Fibroblast of upper back skin (primary cell): ENCODE results near the gene CHRND.
"Not testable (repeated sequence)": the region's sequence is repeated elsewhere in the genome, so short reads cannot be mapped to it uniquely, and the experiment has no call there.

Experiments used
- DNase-seq: peaks from one replicate; pipeline ENCODE4 v3.0.0-alpha.2; 2013

Gene CHRND

GRCh38 chr2:232543928-232544631 is 18.1 kb downstream of the CHRND start:
- DNase-seq = no peak

DNA sequence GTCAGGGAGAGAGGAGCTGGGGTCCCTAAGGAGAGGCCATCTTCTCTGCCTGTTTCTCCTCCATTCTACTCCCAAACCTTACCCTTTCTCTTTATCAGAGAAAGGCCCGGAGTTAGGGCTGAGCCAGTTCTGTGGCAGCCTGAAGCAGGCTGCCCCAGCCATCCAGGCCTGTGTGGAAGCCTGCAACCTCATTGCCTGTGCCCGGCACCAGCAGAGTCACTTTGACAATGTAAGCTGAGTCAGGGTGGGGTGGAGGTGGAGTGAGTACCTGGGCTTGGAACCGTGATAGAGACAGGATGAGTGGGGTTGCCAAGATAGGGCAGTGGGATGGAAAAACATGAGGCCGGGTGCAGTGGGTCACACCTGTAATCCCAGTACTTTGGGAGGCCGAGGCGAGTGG is 18.7 kb downstream of the CHRND start:
- no peak for DNase-seq

GRCh38 chr2:232545511-232546375 is 19.8 kb downstream of the CHRND start:
- no peak for DNase-seq

- DNase-seq = no peak
Measured at GRCh38 chr2:232547991-232548390, 22.0 kb downstream of the CHRND start.

DNA sequence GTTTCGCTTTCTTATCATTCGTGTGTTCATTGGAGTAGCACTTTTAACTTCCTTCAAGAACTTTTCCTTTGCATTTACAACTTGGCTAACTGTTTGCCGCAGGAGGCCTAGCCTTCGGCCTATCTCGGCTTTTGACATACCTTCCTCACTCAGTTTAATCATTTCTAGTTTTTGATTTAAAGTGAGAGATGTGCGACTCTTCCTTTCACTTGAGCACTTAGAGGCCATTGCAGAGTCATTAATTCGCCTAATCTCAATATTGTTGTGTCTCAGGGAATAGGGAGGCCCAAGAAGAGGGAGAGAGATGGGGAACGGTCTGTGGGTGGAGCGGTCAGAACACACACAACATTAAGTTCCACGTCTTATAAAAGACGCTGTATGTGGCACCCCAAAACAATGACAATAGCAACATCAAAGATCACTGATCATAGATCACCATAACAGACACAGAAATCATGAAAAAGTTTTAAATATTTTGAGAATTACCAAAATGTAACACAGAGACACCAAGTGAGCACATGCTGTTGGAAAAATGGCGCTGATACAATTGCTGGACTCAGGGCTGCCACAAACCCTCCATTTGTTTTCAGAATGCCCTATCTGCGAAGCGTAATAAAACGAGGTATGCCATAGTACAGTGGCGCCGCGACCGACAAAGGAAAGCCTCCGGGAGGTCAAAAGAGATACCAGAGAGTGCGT is 23.8 kb downstream of the CHRND start:
- DNase-seq = no peak

DNA sequence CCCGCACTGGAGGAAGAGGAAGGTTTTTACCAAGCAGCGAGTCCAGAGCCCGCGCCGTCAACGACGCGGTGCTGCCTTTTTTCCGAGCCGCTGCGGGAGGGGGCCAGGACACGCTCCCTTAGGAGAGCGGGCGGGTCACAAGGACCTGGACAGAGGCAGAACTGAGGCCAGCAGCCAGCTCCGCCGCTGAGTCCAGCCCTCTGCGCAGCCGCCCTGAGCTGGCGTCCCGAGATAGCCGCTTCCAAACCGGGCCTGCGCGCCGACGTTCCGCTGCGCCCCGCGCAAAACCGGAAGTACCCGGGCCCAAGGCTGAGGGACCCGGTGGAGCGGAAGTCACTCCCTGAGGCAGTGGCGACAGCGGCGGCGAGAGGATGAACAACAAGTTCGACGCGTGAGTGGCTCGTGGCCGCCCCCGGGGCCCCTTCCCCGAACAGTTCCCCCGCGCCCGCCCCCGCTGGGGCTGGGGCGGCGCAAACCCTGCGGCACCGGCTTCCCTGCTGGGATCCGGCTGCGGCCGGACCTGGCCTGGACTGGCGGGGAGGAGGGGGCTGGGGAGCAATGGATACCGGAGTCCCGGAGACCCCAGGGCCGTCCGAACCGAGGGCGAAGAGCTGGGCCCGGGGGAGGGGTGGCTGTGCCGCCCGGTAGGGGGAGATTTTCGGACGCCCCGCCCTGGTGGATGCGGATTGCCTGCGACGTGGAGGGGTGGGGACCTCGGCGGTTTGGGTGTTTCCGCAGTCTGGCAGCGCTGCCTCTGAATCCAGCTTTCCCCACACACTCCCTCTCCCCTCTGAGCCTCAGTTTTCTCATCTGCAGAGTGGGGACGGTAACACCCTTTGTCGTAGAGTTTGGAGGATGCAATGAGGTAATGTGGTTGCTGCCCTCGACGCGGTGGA is 24.6 kb downstream of the CHRND start, which contains the start of the genes EIF4E2 and TIGD1:
Gene EIF4E2 (plus strand): TSS at position 336 of the 896 bp plus-strand sequence. CDS start 36 bp downstream, at position 372.
Gene TIGD1 (minus strand): TSS at position 204 of the 896 bp plus-strand sequence. CDS start 675 bp downstream, outside the sequence.
- peak; percentile 91 for DNase-seq

DNA sequence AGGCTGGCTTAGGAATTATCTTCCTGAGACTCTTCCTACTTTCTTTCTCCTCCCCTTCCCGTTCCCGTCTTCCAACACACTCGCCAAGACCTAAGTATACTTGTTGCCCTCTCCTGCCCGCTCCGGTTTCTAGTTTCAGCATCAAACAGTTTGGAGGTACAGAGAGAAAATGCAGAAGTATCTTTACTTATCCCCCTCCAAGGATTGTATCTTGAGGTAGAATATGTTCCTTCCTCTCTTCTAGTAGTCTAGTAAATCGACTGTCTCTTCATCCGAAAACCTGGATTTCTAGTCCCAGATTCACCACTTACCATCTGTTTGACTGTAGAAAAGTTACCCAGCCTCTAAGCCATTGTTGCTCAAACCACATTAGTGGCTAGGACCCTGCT is 25.3 kb downstream of the CHRND start:
- no peak for DNase-seq

DNA sequence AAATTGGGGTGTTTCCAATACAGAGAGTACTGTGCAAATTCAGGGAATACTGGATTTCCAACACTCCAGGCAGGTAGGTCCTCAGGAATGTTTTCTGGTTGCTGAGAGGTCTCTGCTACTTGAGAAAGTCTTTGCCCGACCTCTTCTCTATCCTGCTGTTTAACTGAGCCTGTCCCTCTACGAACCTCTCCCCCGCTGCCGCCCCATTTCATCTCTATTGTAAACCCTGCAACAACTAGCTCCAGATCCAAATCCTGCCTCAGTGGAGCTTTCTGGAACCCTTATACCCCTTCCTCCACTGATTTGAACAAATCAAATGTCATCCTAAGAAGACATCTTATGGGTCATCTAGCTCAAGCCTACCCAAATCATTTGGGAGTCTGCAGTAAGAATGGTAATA is 25.8 kb downstream of the CHRND start:
- DNase-seq = no peak

DNA sequence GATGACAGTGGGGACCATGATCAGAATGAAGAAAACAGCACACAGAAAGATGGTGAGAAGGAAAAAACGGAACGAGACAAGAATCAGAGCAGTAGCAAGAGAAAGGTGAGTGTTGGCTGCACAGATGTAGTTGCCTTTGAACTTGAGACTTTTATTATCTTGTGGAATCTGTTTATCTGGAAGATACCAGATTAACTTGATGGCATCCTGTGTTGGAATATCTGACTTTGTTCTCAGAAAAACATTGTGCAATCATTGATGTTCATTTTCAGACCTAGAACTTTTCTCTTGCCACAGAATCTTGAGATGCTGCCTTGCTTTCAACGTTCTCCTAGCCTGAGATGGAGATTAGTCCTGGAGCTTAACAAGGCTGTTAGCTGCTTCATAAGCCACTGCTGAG is 30.5 kb downstream of the CHRND start:
- DNase-seq = no peak

DNA sequence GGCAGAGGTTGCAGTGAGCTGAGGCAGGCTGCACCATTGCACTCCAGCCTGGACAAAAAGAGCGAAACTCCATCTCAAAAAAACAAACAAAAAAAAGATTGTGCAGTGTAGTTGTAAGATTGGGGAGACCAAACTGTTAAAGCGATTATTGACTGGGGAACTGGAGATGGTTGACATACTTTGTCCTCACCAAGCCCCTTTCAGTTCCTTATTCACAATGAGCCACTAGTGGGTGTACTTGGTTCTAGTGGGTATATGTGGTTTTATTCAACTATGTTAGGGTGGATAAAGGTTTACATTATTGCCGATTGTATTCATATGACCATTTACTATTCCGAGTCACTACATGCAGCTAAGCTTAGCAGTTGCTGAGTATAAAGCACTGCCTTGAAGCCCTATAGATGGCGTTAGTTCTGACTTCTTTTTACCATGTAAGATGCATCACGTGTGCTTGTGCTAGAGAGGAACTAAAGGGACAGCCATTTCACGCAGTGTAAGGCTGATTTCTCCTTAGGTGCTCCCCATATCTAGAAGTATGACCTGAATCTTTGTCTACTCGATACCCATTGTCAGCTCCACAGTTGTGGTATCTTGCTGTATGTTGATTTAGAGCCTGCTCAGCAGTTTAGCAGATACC is 36.7 kb downstream of the CHRND start:
- DNase-seq = no peak

DNA sequence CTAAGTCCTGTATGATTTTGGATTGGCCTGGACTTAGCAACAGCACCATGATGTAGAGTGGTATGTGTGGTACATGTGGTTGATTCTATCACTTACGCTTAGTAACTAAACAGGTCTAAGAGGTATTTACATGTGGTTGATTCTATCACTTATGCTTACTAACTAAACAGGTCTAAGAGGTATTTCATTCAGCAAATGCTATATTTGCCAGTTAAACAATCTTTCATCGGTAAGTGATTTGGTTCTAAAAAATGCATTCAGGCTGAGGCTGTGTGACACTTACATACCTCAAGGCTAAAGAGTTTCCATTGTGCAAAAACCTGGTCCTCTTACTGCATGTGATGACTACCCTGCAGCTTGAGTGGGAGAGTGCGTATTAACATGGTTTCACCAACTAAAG is 37.6 kb downstream of the CHRND start:
- DNase-seq = peak; percentile 26

DNA sequence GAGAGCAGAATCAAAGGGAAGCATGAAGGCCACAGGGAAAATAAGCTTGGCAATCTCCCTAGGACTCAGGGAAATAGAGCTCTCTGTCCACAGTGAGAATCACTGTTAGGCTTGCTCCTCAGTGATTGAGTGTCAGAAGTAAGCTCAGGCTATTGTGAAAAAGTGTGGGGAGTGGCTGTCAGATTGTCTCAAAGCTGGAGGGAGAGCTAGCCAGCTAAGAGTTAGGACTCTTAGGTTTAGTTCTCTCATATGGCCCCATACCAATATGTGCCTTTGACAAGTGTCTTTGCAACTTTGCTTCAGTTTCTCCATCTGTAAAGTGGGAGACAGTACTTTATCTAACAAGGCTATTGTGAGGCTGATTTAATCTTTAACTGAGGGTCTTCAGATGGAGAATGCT is 41.8 kb downstream of the CHRND start:
- DNase-seq = no peak

- DNase-seq = peak; percentile 29
Measured at GRCh38 chr2:232568161-232568560, 42.2 kb downstream of the CHRND start.

GRCh38 chr2:232569541-232569940 is 43.6 kb downstream of the CHRND start:
- DNase-seq = no peak

DNA sequence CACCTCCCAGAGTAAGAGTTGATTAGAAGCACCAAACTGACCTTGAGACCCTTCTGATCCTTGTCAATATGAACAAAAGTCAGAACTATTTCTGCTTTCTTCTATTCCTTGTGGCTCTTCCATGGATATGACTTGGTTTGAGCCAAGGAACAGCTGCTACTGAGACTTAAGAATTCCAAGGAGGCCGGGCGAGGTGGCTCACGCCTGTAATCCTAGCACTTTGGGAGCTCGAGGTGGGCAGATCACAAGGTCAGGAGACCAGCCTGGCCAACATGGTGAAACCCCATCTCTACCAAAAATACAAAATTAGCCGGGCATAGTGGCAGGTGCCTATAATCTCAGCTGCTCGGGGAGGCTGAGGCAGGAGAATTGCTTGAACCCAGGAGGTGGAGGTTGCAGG is 44.5 kb downstream of the CHRND start:
- not testable (repeated sequence) for DNase-seq

GRCh38 chr2:232571026-232571474 is 45.1 kb downstream of the CHRND start:
- DNase-seq = no peak

- DNase-seq = no peak
Measured at GRCh38 chr2:232573042-232573441, 47.1 kb downstream of the CHRND start.

- DNase-seq = no peak
Measured at GRCh38 chr2:232573771-232574435, 47.9 kb downstream of the CHRND start.

DNA sequence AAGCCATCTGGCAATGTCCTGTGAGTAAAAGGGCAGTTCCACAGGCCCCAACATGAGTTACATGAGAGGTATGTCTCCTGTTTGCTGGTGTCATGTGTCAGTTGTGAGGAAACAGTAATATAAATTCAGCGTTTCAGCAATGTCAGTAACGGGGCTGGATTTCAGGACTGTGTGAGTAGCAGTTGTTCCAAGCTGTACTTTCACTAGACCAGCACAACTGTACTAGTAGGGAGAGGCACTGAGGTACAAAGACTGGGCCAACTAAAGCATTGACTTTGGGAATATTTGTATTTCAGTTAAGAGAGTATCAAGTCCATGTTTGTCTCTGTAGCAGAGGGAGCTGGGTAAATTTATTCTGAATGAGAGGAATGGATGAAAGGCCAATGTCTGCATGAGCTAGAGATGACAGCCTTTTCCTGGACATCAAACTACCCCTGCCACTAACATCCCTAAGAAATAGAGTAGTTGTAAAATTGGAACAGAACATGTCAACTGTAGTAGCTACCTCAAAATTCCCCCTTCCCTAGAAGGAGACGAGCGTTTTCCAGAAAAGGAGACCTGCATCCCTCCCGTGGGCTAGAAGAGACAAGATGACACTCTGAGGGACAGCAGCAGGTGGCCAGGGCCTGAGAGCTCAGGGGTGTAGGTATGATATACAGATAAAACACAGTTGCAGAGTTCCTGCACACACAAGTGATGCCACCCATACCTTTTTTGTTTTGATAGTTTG is 48.9 kb downstream of the CHRND start:
- peak; percentile 10 for DNase-seq

- DNase-seq = no peak
Measured at GRCh38 chr2:232575404-232575746, 49.4 kb downstream of the CHRND start.

DNA sequence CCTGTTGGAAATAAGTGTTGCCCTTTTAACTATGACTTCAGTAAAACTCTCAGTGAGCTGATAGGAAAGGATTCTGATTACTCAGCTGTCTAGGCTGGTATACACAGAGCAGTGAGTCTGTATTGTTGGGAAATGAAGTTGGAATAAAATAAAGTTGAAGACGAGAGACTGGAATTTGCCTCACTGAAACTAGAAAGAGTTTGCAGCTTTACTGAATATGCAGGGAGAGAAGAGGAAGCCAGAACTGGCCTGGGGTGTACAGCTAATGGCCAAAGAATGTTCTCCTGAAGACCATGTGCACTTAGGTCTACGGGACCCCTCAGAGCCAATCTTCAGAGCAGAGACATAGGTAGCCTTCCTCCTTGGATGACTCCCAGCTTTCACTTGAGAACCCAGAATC is 51.0 kb downstream of the CHRND start:
- peak; percentile 56 for DNase-seq
